ENCODE measurements around the gene NRXN3. TPM values are rescaled to one million over a fixed set of nuclear protein-coding genes. Genes with fewer than 3 reads are reported as not detected.

NRXN3 gene
- total RNA-seq, 2 experiments from 2014 or later, result not detected

GRCh38 chr14:79906994-79907393, 1736.8 kb downstream of the NRXN3 start:
- Histone ChIP-seq H3K27ac (ENCODE audit: low read depth, low read length, poor library complexity, severe bottlenecking) (no peak overlapping the region), H3K79me2 (ENCODE audit: insufficient read depth, low read depth, low read length) (no peaks in the 10 kb centered on the region), H3K4me1 (ENCODE audit: insufficient read depth, low read length, poor library complexity, severe bottlenecking) (no peaks in the 10 kb centered on the region), H4K20me1 (ENCODE audit: insufficient read depth, low read length) (no peaks in the 10 kb centered on the region), H3K4me3 (ENCODE audit: low read depth, low read length, poor library complexity, severe bottlenecking) (no peak overlapping the region), H3K36me3 (ENCODE audit: insufficient read depth, low read length) (no peaks in the 10 kb centered on the region), H2AFZ (ENCODE audit: low read length) (no peak overlapping the region), H3K9me3 (ENCODE audit: low read length) (no peaks in the 10 kb centered on the region), H3K4me2 (ENCODE audit: low read length) (no peak overlapping the region), H3K9me2 (ENCODE audit: insufficient read depth, low read length) (no peaks in the 10 kb centered on the region)
- intact Hi-C loops (cut with micrococcal nuclease; ENCODE audit: unreplicated experiment), result no loop called here
- no peak for DNase-seq (ENCODE audit: low spot score)
- TF ChIP-seq CTCF (conservative IDR thresholded peaks at IDR 0.05; ENCODE audit: low read length) (no peak), EZH2phosphoT487 (IDR thresholded peaks at IDR 0.05; ENCODE audit: borderline replicate concordance, low read depth, low read length) (no peak)
- ChIA-PET POLR2A (interaction anchor here (1.1 kb wide), 1 partner anchor 9 kb away, joined by 5 read pairs; no protein-coding TSS in a partner anchor), CTCF (ENCODE audit: unreplicated experiment) (no interaction called here)
- no TSS peak for BruUV-seq (replicated peaks)

- Histone ChIP-seq H3K27ac (ENCODE audit: low read depth, low read length, poor library complexity, severe bottlenecking) (no peak overlapping the region), H3K4me2 (ENCODE audit: low read length) (no peak overlapping the region), H3K36me3 (ENCODE audit: insufficient read depth, low read length) (no peaks in the 10 kb centered on the region), H3K9me2 (ENCODE audit: insufficient read depth, low read length) (no peaks in the 10 kb centered on the region), H3K4me3 (ENCODE audit: low read depth, low read length, poor library complexity, severe bottlenecking) (no peak overlapping the region), H2AFZ (ENCODE audit: low read length) (no peak overlapping the region), H4K20me1 (ENCODE audit: insufficient read depth, low read length) (no peaks in the 10 kb centered on the region), H3K4me1 (ENCODE audit: insufficient read depth, low read length, poor library complexity, severe bottlenecking) (no peaks in the 10 kb centered on the region), H3K9me3 (ENCODE audit: low read length) (no peaks in the 10 kb centered on the region), H3K79me2 (ENCODE audit: insufficient read depth, low read depth, low read length) (no peaks in the 10 kb centered on the region)
- TF ChIP-seq CTCF (conservative IDR thresholded peaks at IDR 0.05; ENCODE audit: low read length) (no peak), EZH2phosphoT487 (IDR thresholded peaks at IDR 0.05; ENCODE audit: borderline replicate concordance, low read depth, low read length) (no peak)
- CTCF ChIA-PET (ENCODE audit: unreplicated experiment), result no interaction called here
- intact Hi-C loops (cut with micrococcal nuclease; ENCODE audit: unreplicated experiment), result no loop called here
- no TSS peak for BruUV-seq (replicated peaks)
- POLR2A ChIA-PET, result no interaction called here
- no peak for DNase-seq (ENCODE audit: low spot score)
Observed at GRCh38 chr14:79910086-79910485, 1739.9 kb downstream of the NRXN3 start.

- H3K9me3 ChIP-seq (ENCODE audit: low read length), result no peaks in the 10 kb centered on the region
- no peak overlapping the region for H2AFZ ChIP-seq (ENCODE audit: low read length)
- H3K4me2 ChIP-seq (ENCODE audit: low read length), result no peak overlapping the region
- CTCF ChIA-PET (ENCODE audit: unreplicated experiment), result no interaction called here
- POLR2A ChIA-PET, result interaction anchor here (0.6 to 1.1 kb wide), 2 partner anchors 17 to 35 kb away, joined by 3 to 4 read pairs; no protein-coding TSS in a partner anchor
- H3K9me2 ChIP-seq (ENCODE audit: insufficient read depth, low read length), result no peaks in the 10 kb centered on the region
- intact Hi-C loops (cut with micrococcal nuclease; ENCODE audit: unreplicated experiment), result no loop called here
- no peak overlapping the region for H3K27ac ChIP-seq (ENCODE audit: low read depth, low read length, poor library complexity, severe bottlenecking)
- no peaks in the 10 kb centered on the region for H3K79me2 ChIP-seq (ENCODE audit: insufficient read depth, low read depth, low read length)
- no peak for DNase-seq (ENCODE audit: low spot score)
- no peak overlapping the region for H3K4me3 ChIP-seq (ENCODE audit: low read depth, low read length, poor library complexity, severe bottlenecking)
- H3K36me3 ChIP-seq (ENCODE audit: insufficient read depth, low read length), result no peaks in the 10 kb centered on the region
- TF ChIP-seq EZH2phosphoT487 (IDR thresholded peaks at IDR 0.05; ENCODE audit: borderline replicate concordance, low read depth, low read length) (no peak), CTCF (conservative IDR thresholded peaks at IDR 0.05; ENCODE audit: low read length) (no peak)
- H3K4me1 ChIP-seq (ENCODE audit: insufficient read depth, low read length, poor library complexity, severe bottlenecking), result no peaks in the 10 kb centered on the region
- BruUV-seq (replicated peaks), result no TSS peak
- no peaks in the 10 kb centered on the region for H4K20me1 ChIP-seq (ENCODE audit: insufficient read depth, low read length)
Observed at GRCh38 chr14:79911744-79912143, 1741.6 kb downstream of the NRXN3 start.
